ENCODE data around the gene PTCH2. TPM values are rescaled to one million over a fixed set of nuclear protein-coding genes. Genes with fewer than 3 reads are reported as not detected.

The PTCH2 gene
- total RNA-seq, 2 donors from 2014 or later, result 0.58 to 0.59 TPM

DNA sequence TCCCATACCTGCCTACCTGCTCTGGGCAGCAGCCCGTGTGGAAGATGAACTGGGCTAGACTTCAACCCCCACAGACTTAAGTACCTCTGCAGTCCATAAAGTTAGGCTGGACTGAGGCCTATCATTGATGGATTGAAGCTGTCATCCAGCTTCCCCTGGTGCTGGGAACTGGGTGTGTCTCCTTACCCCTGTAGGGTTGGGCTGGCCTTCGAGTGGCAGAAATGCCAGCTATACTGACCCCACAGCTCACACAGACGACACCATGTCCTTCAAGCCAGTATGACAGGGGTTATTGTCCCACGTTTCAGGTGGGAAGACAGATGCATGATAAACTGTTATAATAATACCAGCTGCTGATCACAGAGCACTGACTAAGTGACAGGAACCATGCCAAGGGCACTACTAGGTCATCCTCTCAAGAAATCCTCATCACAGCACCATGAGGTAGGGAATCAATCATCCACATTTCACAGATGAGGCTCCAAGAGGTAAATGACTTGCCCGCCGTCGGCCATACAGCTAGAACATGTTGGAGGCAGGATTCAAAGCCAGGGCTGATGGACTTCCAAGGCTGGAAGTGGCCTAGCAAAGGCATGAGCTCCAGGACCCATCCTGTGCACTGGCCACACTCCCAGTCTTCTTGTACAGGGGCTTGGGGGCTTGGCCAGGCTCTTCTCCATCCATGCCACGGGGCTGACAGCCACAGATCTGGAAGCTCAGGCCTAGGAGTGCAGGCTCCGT is 54.8 kb downstream of the PTCH2 start, which contains the start of gene BEST4:
BEST4 (minus strand) TSS at position 51 of the 741 bp plus-strand sequence. CDS start 465 bp downstream, outside the sequence.
- intact Hi-C loops (cut with DNase I), result loop anchor here (5.0 to 10.0 kb wide), 2 partner anchors 47 to 49 kb away; no protein-coding TSS in a partner anchor
- no peak for DNase-seq

DNA sequence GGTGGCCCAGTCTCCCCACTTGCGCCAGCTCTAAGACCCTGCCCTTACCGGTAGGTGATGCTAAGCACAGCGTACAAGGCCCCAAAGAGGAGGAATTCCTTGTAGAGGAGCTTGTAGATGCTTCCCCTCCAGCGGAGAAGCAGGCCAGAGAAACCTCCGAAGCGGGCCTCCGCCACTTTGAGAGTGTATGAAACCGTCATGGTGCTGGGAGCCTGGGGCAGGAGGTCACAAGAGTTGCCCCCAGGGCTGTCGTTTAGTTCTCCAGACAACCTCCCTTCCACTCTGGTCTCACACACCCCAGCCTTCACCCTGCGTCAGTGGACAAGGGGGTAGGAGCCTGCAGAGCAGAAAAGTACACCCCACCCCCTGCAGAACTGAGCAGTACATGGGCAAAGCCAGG is 55.5 kb downstream of the PTCH2 start:
- intact Hi-C loops (cut with DNase I), result loop anchor here (5.0 to 10.0 kb wide), 2 partner anchors 47 to 50 kb away; no protein-coding TSS in a partner anchor
- DNase-seq, result no peak
- no peak for ATAC-seq

More for the DNA sequence above, 54.8 kb downstream of the PTCH2 start, which contains the start of gene BEST4:
- no peak for ATAC-seq

DNA sequence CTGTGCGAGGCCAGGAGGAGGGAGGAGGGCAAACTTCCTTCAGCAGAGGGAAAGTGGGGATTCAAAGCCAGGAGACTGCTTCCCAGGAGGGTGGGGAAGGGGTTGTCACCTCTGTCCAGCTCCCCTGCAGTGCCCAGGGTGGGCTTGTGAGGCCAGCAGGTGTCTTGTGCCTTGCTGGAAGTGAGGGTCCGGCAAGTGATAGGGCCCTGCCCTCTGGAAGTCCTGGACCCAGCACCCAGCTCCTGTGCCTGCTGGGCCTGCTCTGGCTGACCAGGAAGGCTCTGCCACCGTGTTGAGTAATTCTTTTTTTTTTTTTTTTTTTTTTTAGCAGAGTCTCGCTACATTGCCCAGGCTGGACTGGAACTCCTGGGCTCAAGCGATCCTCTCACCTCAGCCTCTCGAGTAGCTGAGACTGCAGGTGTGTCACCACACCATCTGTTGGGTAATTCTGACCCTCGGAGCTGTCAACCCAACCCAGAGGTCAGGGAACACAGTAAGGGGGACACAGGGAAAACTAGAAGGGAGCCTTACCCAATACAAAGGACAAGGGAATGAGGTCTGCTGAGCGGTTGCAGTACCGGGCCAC is 56.1 kb downstream of the PTCH2 start:
- ATAC-seq, result no peak
- no peak for DNase-seq
- intact Hi-C loops (cut with DNase I), result loop anchor here (5.0 to 10.0 kb wide), 2 partner anchors 48 to 50 kb away; no protein-coding TSS in a partner anchor

DNA sequence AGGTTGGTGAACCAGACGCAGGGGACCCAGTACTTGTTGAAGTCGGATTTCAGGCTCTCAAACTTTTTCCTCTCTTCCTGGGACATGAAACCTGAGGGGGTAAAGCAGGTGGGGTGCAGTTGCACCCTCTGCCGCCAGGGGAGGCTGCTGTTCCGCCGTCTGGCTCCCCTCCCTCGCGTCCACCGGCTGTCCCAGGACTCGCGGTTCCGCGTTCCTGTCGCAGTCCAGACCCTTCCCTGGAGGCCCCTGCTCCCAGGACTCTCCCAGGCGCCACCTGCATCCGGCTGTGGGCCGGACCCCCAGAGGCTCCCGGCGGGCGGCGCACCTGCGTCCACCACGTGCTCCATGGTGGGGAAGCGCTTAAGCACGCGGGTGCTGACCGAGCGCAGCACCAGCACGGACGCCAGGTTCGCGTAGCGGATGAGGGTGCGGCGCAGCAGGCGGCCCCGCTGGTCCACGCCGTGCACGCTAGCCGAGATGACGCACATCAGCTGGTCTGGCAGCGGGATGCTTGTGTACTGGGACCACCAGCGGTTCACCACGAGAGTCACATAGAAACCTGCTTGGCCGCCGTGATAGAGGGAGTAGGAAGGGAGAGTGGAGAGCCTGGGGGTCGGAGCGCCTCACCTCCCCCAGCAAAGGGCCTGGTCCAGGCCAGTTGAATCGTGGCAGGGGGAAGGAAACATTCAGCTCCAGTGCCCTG is 56.8 kb downstream of the PTCH2 start:
- intact Hi-C loops (cut with DNase I), result loop anchor here (5.0 to 10.0 kb wide), 2 partner anchors 49 to 51 kb away; no protein-coding TSS in a partner anchor
- DNase-seq (peak; percentile 69), ATAC-seq (peak; percentile 64 to 73)

DNA sequence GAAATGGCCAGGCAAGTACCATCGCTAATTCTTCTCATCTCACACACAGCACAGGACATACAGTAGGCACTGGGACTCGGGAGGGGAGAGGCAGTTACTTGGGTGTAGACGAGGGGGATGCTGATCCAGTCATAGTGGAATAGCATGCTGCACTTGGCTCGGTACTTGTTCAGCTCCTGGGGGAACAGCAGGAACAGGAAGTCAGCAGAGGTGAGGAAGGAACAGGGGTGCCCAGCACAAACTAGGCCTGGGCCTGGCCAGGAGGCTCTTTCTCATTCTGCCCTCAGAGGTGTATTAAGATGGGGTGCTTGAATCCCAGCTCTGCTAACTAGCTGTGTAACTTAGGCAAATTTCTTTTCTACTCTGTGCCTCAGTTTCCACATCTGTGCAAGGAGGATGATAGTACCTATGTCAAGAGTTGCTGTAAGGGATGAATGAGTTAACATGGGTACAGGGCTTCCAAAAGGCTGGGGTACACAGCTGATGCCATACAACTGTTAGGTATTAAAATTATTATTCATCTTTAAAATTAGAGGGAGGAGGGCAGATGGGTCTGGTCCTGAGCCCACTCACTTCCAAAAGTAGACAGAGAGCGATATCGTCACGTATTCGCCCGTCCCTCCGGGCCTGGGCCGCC is 57.4 kb downstream of the PTCH2 start:
- intact Hi-C loops (cut with DNase I), result loop anchor here (5.0 to 10.0 kb wide), 2 partner anchors 49 to 52 kb away; no protein-coding TSS in a partner anchor
- ATAC-seq (no peak), DNase-seq (no peak)

DNA sequence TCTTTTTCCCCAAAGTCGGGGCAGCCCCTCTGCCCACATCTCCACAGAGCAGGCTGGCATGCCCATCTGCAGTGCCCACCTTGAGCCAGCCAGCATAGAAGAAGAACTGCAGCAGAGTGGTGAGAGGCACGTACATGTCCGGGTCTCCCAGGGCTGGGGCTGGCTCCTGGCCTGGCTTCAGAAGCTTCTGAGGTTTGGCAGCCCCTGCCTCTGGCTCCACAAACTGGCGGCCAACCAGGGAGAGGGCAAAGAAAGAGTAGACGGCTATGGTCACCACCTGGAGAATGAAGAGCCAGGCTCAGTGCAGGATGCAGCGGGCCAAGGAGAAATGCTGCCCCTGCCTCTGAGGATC is 58.0 kb downstream of the PTCH2 start:
- no peak for ATAC-seq
- intact Hi-C loops (cut with DNase I), result loop anchor here (5.0 to 10.0 kb wide), 2 partner anchors 50 to 52 kb away; no protein-coding TSS in a partner anchor
- DNase-seq, result no peak

DNA sequence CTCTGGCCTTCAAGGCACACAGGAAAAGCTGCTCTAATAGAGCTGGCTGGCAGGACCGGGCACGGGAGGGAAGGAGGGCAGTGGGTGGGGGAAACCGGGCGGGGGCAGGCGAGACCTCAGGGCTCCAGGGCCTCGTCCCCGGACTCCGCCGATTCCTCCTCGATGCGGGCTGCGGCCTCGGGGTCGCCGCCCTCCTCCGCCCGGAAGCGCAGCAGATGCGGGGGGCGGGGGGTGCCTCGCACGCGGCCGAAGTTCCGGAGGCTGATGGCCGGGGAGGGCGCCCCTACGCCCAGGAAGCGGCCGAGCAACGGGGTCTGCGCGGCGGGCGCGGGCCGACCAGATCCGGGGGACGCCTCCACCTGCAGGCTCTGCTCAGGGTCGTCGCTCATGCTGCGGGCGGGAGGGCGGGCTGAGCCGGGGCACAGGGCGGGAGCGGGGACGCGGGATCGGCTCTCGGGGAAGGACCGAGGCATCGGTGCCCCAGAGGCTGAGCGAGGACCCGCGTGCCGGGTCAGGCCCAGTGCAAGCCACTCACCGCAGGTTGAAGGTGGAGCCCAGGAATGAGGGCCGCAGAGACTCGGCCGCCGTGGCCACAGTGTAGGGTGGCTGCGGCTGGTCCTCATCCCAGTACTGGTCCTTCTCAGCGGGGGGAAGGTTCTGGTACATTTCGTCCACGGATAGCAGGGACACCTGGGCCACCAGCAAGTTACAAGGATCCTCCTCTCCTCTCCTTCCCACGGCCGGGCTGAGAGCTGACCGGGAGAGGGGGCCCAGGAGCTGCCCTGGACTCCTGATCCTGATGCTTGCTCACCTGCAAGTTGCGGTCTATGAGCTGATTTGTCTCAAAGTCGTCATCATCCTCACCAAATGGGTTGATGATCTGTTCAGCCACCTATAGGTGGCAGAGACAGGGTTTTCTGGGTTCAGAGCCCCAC is 58.7 kb downstream of the PTCH2 start:
- intact Hi-C loops (cut with DNase I), result loop anchor here (5.0 to 10.0 kb wide), 2 partner anchors 50 to 53 kb away; no protein-coding TSS in a partner anchor
- DNase-seq (peak; percentile 45), ATAC-seq (peak; percentile 29 to 42)

DNA sequence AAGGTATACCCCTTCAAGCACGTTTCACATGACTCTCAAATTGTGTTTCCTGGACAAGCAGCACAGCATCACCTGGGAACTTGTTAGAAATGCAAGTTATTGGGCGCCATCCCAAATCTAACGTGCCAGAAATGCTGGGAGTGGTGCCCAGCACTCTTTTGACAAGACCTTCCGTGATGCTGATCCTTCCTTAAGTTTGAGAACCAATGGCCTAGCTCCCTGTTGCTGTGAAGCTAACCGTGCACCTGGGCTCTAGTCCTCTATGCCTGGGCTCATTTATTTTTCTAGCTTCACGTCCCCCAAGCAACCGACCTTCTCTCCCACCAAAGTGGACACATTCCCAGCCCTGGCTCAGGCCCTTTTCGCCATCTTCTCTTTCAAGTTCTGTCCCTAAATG is 59.4 kb downstream of the PTCH2 start:
- ATAC-seq (no peak), DNase-seq (no peak)
- intact Hi-C loops (cut with DNase I), result loop anchor here in 1 of 2 donors (10.0 kb wide), 1 partner anchor 51 kb away; no protein-coding TSS in a partner anchor

DNA sequence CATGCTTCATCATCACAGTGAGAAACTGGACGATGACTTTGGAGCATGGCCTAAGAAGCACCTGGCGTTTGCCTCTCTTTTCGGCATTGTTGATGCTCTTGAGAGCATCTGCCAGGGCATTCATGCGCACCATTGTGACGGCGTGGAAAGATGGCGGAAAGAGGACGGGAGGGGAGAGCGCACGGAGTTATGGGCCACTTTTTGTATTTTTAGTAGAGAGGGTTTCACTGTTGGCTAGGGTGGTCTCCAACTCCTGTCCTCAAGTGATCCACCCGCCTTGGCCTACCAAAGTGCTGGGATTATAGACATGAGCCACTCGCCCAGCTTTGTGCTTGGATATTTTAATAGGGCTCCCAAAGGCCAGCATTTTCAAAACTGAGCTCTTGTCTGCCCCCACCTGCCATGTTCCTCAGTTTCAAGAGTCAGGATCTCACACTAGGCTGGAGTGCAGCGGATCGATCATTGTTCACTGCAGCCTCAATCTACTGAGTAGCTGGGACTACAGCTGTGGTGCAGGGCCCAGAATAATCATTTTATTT is 62.4 kb downstream of the PTCH2 start:
- ATAC-seq (no peak), DNase-seq (no peak)
- intact Hi-C loops (cut with DNase I), result loop anchor here in 1 of 2 donors (10.0 kb wide), 1 partner anchor 54 kb away; no protein-coding TSS in a partner anchor

DNA sequence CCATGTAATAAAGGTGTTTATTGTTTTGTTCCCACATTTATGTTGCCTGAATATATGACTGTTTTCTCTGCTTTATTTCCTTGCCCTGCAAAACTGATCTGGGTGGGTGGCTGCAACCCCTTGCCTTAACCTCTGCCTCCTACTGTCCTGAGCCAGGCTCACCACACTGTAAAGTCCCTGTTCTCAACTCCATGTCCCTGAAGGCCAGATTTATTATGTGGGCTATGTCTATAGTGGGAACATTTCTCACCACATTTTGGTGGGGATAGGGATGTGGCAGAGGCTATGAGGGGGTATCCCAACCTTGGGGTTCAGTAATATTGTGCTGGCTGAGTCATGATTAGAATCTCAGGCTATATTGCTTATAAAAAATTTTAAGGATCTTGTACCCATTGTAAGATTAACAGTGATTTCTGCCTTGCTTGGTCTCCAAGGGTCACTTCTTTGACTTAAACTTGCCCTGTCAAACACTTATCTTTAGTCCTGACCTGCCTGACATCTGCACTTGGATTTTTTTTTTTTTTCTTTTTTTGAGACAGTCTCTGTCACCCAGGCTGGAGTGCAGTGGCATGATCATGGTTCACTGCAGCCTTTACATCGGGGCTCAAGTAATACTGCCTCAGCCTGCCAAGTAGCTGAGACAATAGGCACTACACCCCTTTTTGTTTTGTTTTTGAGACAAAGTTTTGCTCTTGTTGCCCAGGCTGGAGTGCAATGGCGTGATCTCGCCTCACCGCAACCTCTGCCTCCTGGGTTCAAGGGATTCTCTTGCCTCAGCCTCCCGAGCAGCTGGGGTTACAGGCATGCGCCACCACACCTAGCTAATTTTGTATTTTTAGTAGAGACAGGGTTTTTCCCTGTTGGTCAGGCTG is 64.1 kb downstream of the PTCH2 start:
- intact Hi-C loops (cut with DNase I), result no loop called here
- ATAC-seq, result no peak
- no peak for DNase-seq

DNA sequence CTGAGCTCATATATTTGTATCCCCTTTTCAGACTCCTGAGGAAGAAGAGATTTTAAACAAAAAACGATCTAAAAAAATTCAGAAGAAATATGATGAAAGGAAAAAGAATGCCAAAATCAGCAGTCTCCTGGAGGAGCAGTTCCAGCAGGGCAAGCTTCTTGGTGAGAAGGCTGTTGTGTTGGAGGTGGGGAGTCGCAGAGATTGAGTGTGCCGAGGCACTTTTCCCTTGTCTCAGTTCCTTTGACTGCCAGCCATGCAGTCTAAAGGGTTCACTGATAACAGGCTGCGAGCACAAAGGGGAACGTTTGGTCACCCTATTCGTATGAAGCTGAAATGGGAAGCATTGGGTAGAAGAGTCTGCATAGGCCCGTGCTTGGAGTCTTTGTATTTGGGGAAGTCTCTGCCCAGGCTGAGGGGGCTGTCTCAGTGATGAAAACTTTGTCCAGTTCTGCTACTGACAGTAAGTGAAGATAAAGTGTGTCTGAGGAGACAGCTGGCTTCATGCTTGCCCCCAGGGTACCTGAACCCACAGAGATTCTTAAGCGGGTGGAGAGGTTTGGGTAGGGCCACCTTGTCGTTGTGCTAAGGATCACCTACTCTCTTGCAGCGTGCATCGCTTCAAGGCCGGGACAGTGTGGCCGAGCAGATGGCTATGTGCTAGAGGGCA is 65.0 kb downstream of the PTCH2 start:
- DNase-seq (no peak), ATAC-seq (no peak)
- intact Hi-C loops (cut with DNase I), result no loop called here

DNA sequence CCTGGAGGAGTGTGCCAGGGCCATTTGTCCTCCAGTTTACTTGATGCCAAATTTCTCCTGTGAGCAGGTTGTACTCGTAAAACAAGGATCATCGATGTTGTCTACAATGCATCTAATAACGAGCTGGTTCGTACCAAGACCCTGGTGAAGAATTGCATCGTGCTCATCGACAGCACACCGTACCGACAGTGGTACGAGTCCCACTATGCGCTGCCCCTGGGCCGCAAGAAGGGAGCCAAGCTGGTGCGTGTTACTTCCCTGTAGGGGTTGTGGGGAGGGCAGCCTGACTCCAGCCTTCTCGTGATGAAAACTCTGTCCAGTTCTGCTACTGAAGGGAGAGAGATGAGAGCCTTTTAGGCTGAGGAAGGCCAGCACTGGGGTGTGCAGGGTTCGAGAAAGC is 65.5 kb downstream of the PTCH2 start:
- intact Hi-C loops (cut with DNase I), result no loop called here
- no peak for ATAC-seq
- DNase-seq, result no peak

DNA sequence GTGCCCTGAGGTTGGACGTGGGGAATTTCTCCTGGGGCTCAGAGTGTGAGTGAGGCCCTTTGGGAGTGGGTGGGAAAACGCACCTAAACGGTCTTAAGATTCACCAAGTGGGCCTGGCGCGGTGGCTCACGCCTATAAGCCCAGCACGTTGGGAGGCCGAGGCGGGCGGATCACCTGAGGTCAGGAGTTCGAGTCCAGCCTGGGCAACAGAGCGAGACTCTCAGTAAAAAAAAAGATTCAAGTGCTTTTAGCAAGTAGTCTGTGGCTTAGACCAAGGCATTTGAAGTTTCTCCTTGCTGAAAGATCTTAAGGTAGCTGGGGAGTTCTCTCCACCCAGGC is 66.4 kb downstream of the PTCH2 start:
- ATAC-seq, result no peak
- intact Hi-C loops (cut with DNase I), result no loop called here
- DNase-seq, result no peak

DNA sequence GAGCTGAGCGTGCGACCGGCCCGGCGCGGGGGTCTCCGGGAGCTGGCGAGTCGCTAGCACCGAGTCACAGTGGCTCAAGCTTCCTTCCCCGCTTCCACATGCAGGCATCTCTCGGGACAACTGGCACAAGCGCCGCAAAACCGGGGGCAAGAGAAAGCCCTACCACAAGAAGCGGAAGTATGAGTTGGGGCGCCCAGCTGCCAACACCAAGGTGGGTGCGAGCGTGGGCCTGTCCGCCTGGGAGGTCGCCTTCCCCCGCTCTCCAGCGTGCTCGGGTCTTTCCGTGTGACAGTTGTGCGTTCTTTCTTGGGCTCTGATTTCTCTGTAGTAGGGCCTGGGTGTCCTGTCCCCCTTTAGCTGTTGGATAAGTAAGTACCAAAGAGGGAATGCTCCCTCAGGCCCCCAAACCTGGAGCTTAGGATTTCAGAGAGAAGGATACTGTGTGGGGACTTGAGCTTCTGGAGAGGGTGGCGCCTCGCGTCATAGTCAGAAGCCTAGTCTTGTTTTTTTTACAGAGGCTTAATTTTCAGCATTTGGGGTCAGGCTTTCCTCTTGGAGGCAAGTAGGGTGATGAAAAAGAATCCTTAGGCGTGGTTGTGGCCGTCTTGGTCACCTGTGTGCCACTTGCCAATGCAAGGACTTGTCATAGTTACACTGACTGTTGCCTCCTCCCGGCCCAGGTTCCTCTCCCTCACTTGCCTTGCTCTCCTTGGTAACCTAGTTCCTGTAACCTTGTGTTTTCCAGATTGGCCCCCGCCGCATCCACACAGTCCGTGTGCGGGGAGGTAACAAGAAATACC is 66.9 kb downstream of the PTCH2 start:
- intact Hi-C loops (cut with DNase I), result no loop called here
- DNase-seq (peak; percentile 57), ATAC-seq (peak; percentile 5 to 10)

DNA sequence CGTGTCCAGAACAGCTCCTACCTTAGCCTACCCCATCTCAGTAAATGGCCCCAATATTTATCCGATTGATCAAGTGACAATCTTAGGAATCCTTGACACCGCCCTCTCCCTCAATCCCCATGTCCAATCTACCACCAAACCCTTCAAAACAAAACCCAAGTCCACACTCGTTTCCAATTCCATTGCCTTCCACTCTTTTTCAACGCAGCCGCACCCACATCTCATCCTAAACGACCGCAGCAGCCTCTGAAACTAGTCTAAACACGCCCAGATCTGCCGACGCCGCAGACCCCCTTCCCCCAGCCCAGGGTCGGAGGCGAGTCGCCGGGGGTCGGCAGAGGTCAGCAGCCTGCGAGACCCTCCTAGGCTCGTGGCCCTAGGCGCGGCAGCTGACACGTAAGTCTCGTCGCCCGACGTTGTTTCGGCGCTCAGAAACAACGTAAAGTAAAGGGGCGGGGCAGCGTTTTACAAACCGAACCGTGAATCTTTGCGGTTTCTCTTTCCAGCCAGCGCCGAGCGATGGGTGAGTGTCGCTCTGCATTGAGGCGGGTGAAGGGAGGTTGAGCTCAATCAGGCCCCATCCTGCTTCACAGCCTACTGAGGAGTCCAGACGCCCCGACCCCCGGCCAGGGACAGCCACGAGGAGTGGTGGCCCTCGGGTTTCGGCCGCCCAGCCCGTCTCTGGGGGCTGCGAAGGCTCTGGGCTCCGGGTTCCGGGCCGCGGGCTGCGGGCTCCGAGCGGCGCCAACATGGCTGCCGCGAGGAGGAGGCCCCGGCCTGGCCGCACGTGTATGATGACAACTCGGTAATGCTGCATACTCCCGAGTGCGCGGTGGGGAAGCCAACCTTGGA is 67.7 kb downstream of the PTCH2 start, which contains the start of gene RPS8:
RPS8 (plus strand) TSS at position 463 of the 852 bp plus-strand sequence; CDS start at position 520, 57 bp downstream.
- DNase-seq (peak; percentile 94), ATAC-seq (peak; percentile 92 to 94)
- intact Hi-C loops (cut with DNase I), result no loop called here
